ENCODE measurements around the gene HOXC9.

DNA sequence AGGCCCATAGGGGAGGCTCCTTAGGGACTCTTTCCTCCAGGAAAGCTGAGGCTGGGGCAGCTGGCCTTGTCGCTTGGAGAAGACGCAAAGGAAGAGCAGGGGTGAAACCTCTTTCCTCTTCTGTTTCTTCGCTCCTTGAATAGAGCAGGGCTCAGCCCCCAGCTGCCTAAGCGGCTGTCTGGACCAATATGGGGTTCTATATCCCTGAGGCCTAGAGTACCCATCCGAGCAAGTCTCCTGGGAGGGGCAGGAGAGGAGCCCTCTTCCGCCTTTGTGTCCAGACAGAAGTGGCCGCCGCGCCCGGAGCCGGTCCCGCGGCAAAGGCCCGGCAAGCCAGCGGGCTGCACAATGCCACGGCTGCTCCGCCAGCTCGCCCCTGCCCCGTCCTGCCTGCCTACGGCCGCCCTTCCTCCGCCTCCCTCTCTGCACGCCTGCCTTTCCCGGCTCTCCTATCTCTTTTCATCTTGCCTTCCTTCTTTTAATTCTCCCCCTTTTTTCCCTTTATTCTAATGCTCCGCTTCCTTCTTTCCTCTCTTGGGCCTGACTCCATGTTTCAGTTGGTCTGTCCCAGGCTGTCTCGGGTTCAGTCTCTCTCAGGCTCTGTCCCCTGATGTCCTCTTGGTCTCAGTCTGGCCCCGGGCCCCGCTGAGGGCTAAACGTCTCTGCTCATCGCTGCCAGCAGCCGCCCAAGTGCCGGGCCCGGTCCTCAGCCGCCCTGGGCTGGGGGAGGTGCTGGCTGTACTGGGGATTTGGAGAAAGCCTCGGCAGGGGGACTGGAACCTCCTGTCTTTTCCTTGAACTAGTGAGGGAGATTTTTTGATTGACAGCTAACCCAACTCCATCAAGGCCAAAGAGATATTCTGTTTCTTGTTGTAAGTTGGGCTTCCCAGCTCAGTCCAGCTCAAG is 2.5 kb upstream of the HOXC9 start:
- no peak for TF ChIP-seq YY2 (tag by site-specific recombination; IDR thresholded peaks at IDR 0.05)
- no peak for TF ChIP-seq ZNF571 (tag by site-specific recombination; IDR thresholded peaks at IDR 0.05)
- TF ChIP-seq ZNF639 (tag by site-specific recombination; IDR thresholded peaks at IDR 0.05): no peak

Measured in HEK293 (cell line).